HG03520 (cell line): ENCODE results near the gene NOTCH3.

ENCODE experiments used
- ATAC-seq: cut with Tn5 transposase; IDR thresholded peaks from one replicate; pipeline ENCODE4 v1.9.1; 2021; ENCODE audit warnings: mild to moderate bottlenecking, moderate library complexity; ENCODE audit not compliant: unreplicated experiment

NOTCH3 gene

DNA sequence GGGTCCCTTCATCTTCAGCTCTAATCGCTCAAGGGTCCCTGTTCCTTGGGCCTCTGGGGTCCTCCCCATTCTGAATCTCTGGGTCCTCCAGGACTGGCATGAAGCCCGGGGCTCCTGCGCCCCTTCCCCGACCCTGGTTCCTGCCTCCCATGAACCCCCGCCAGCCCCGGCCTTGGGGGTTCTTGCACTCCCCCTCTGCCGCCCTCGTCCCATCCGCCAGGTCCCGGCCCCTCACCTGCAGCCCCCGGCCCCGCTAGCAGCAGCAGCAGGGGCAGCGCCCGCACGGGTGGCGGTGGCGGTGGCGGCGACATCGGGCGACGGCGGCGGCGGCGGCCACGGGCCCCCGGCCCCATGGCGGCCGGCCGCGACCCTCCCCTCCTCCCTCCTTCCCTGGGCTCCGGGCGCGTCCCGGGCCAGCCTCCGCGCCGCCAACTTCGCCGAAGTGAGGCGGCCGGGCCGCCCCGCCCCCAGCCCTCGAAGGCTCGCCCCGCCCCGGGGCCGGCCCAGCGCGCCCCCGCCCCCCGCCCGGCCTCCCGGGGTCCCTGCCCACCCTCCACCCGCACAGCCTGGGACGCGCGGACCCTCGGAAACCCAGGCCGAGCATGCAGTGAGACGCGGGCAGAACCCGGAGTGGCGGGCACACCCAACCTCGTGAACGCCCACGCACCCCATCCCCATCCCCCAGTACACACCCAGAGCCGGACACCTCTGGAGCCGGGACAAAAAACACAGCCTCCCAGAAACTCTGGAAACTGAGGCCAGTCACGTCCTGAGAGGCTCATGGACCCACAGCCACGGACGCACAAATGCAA is at the start of gene NOTCH3:
NOTCH3 (minus strand) TSS at position 443 of the 812 bp plus-strand sequence; CDS start at position 353, 90 bp downstream.
- ATAC-seq = no peak

DNA sequence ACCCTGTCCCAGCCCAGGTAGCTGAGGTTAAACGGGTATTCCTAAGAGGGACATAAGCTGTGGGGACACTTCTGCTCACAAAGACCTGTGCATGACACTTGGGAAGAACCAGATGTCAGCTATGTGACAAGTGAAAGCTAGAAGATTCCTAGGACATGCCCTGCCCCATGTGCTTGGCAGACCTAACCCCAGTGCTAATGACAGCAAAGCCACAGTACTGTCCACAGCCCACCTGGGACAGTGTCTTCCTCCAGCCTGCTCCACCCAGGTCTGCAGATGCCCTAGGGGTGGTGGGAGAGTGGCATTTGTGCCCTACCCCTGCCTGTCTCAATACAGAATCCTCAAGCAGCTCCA is 49.8 kb upstream of the NOTCH3 start:
- no peak for ATAC-seq

DNA sequence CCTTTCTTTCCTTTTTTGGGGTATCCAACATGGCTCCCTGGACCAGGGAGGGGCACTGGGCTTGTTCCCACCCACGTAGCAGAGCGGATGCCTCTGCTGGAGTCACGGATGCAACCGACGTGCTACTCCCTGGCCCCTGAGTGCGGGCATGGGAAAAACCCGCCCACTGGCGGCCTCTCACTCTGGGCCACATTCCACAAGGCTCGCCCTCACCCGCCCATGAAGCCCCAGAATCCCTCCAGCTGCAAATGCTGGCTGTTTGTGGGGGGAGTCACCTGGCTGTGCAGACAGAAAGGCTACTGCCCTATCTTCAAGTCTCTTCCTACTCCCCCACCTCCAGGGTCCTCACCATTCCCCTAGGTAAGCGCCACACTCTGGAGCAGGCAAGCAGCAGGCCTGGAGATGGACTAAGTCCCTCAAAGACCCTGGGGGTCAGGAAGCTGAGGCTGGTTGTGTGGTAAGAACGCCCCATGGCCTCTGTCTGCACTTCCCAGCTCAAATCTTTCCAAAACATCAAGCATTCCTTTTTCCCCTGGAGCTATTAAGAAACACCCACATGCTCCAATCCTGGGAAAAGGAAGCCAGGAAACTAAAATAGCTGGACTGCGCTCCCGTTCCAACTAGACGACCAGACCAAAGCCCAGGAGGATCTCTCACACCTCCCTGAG is 49.3 kb upstream of the NOTCH3 start:
- no peak for ATAC-seq

DNA sequence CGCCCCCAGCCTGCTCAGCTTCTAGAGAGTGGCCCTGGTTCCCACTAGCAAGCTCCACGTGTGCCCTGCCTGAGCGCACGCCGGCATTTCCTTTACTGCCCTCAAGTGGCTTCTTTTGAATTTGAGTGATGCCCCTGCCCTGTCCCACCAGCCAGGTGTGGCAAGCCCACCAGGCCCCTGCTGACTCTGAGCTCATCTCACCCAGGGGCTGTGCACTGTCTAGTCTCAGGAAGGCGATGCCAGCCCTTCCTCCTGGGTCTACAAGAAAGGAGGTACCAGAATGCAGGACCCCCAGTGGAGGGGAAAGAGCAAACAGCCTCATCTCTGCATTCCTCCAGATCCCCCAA is 48.7 kb upstream of the NOTCH3 start:
- ATAC-seq = no peak

DNA sequence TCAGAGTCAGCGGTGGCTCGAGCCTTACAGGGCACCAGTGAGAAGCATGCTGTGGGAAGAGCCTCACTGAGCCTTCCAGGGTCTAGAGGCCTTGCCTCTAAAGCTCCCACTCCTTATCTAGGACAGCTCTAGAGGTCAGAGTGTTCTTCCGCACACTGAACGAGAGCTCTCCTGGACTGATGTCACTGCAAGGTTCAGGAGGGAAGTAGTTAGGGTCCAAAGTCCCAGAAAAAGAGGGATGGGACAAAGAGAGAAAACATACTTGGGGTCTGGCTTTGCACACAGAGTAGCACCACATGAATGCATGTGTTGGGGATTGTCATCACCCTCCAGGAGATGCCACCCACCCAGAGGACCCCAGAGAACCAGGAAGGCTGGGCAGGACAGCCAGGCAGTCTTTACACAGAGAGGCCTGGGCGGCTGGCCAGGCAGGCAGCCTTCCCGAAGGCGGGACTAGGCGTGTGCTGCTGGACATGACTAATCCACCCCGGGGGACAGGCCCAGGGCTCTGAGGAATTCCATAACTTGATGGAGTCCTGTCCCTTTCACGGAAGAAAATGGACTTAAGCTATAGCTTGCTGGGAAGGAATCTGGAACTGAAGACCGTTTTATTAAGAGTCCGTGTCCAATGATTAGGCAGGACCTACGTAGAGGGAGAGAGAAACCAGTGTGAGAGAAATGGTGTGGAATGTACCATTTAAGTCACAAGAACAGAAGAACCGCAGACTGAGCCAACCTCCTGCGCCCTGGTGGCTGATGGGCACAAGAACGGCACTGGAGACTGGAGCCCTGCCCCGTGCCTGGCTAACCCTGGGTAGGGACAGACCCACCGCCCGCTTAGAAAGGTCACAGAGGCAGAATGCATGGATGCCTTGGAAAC is 48.1 kb upstream of the NOTCH3 start:
- ATAC-seq = no peak

DNA sequence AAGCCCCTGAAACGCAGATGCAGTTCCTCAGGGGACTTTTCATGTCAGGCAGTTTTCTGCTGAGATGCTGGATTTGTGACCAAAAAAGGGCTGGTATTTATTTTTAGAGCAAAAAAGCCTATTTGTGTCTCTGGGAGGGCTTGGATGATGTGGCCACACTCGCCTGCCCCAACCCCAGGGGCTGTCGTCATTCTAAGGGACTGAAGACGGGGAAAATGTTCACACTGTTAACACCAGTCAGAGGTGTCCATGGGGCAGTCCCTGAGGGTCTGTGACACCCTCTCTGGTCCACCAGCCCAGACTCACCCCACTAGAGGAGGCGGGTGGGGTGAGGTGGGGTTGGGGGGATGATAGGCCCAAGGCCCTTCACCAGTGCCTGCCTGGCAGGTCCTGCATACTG is 47.3 kb upstream of the NOTCH3 start:
- ATAC-seq = no peak

DNA sequence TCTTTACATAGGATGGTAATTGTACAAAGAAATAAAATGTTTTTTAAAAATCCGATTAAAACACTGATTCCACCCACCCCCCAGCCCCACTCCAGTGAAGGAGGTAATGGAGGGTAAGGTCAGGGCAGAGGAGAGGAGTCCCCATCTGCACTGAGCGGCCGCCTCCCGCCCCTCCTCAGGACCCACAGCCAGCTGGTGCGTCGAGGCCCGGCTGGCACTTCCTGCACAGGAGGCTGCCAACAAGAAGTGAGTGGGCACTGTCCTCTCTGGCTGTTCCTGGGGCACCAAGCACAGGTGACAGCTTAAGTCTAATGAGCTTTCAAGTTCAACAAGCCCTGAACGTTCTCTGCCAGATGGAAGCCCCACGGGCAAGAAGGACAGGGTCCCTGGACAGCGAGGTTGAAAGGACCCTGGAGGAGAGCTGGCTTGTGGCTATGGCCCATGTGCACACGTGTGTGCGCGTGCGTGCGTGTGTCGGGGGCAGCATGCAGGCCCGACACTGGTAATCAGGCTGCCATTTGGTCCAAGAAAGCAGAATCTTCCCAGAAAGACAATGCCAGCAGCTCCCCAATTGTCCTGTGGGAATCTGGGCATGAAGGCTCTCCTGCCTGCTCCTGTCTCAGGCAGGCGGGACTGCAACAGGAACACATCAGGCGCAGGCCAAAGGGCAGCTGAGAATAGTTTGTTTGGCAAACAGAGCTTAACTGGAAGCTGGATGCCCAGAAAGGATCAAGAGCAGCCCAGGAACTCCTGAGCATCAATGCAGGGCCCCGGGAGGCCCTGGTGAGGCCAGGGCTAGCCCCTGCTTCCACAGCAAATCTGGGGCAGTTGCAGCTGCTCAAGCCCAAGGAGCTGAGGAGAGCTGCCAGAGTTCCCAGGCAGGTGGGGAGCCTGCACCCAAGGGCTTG is 46.6 kb upstream of the NOTCH3 start:
- ATAC-seq = no peak

DNA sequence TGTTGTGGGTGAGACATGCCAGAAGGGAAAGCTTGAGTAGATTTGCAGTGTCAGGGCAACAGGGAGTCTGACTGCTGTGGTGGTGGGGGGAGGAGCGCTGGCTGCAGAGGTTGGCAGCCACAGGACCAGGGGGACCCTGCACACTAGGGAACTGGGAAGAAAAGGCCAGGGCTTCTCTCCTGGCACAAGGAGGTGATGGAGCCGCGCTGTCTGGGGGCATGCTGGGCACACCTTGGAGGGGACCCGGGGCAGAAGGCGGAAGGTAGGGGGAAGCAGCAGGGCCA is 45.3 kb upstream of the NOTCH3 start:
- no peak for ATAC-seq

DNA sequence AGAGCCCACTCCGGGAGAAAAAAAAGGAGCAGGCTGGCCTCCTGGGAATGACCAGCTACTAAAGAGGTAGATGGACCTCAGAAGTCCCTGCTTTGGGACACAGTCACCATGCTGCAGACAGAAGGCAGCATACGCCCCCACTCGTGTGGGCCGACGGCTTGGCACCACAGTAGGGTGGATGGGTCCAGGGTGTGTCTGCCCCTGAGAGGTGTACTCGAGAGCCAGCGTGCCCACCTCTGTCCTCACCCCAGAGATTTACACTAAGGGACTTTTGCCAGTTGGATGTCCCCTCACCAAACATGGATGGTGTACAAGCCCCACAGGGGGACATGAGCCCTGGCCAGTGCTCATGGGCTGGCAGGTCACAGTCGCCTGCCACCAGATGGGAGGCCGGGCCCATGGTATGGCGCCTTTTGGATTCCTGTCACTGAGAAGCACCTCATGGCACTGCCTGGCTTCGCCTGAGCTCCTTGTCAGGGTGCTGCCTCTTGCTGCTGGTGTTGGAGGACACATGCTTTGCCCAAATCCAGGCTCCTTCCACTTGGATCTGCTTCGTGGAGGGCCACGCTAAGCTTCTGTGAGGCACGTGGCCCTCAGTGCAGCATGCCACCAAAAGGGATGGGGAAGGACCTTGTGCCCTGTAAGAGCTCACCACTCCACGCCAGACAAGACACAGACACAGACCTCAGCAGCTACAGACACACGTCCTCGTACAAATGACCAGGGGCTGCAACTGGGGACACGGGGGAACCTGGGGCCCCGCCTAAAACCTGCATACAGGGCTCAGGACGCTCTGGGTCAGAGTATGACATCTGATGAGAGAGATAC is 44.8 kb upstream of the NOTCH3 start:
- no peak for ATAC-seq

DNA sequence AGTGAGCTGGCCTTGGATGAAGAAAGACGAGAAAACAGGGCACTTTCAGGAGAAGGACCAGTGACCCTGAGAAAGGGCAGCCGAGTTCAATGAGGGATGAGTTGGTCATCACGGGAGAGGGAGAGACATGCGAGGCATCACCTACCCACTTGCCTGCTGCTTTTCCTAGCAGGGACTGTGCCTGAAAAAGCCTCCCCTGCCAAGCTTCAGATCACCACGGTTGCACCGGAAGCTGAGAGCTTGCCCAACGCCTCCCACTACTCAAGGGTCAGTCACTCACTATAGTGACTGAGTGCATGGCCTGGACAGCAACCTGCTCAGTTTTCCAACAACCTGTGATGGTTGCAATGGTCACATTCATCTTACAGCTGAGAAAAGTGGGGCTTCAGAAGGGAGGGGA is 44.0 kb upstream of the NOTCH3 start:
- ATAC-seq = no peak

DNA sequence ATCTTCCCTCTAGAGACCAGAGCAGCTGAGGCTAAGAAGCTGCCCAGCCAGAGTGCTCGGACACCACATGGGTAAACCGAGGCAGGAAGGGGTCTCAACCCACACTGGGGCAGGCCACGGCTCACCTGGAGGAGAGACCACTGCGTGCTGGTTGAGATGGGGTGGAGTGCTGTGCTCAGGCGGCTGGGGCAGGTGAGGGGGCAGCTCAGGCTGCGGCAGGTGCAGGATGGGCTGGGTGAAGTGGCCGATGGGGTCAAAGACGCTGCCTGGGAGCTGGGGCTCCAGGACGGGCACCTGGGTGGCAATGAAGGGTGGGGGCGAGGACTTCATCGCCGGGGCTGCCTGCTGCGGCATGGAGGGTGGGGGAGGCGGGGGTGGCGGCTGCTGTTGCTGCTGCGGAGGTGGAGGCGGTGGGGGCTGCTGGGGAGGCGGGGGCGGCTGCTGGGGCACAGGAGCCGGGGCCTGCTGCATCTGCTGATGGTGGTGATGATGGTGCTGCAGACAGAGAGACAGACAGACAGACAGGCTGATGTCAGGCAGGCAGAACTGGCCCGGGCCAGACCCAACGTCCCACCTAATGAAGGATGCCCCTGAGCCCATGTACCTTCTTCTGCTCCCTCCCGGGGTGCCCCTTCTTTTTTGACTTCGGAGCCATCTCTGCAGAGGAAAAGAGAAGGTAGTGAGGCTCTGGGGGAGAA is 43.5 kb upstream of the NOTCH3 start:
- ATAC-seq = no peak

DNA sequence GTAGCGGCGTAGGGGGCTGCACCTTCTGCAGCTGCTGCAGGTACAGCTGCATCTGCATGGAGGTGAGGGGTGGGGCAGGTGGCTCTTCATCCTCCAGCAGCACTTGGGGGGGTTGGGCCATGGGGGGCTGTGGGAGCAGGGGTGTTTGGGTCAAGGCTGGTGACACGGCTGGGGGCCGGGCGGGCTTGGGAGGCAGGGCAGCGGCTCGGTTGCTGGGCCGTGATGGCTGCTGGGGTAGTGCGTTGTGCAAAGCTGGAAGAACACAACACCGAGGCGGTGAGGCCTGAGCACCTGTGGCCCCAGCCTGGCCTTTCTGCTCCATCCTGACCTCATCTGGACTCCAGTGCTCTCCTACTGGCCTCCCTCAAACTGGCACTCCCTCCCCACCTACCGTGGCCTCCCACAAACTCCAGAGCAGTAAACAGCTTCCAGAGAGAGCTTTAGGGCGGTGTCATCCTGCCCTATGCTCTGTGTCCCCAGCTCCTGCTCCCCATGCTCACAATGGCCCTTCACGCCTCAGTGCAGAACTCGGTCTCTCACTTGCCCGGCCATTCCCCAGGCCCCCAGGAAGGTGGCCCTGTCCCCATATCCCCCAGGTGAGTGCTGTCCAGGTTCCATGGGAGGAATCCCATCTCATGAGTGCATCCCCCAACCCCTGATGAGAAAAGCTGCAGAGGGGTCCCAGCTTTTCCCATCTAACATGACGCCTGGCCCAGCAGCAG is 42.6 kb upstream of the NOTCH3 start:
- ATAC-seq = no peak

DNA sequence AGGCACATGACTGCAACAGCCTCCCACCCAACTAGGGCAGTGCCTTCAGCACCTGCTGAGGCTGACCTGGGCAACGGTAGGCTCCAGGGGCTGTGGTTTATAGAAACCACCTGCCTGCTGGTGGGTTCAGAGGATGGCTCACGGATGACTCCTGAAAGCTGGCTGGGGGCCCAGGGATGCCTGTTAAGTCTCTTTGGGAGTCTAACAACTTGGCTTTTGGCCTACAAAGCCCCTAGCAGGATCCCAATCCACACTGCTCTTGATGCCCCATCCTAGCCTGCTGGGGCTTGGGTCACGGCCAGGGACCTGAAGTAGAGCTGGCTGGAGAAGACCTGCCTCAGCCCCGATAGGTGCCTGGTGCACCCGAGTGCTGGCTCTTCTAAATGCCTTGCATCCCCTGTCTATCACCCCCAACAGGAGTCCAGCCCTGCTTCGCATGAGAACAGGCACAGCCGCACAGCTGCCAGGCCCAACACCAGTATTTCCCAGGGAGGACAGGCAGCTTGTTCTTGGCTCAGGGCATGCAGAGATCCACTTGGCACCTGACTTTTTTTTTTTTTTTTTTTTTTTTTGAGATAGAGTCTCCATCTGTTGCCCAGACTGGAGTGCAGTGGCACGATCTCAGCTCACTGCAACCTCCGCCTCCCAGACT is 40.6 kb upstream of the NOTCH3 start:
- no peak for ATAC-seq

DNA sequence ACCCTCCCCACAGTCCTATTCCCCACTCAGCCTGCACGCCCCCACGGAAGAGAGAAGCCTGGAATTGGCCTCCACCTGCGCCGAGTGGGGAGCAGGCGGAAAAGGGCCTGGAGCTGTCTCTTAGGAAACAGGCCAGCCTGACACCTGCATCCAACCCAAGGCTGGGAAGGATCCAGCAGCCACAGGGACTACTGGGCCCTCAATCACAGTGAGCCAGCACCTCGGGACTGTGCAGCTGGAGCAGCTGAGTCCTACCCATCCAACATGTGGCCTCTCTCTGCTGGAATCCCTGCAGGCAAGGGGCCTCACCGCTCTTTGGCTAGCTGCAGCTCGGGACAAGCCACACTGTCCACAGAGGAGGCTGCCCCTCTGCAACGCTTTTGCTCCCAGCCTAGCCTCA is 39.7 kb upstream of the NOTCH3 start:
- ATAC-seq = no peak

DNA sequence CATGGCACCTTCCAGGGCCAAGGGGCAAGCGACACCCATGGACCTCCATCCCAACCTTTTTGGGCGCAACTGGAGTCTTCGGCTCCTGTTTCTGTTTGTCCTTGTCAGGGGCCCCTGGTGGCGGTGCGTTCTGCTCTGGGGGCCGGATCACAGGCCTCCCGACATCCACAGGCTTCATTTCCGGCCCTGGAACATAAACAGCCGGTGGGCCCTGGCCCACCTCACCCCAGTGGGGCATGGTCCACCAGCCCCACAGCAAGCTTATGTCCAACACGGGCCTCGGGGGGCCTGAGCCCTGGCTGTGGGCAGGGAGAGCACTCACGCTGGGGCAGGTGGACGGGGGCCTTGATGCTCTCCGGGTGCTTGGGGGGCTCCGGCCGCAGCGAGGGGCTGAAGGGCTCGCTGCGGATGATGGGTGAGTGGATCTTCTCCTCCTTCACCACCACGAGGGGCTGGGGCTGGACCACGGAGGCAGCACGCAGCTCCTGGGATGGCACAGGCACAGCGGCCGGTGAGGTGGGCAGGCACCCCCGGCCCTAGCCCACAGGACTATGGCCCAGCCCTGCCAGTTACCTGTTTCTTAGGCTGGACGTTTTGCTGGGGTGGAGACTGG is 38.6 kb upstream of the NOTCH3 start:
- ATAC-seq = no peak

DNA sequence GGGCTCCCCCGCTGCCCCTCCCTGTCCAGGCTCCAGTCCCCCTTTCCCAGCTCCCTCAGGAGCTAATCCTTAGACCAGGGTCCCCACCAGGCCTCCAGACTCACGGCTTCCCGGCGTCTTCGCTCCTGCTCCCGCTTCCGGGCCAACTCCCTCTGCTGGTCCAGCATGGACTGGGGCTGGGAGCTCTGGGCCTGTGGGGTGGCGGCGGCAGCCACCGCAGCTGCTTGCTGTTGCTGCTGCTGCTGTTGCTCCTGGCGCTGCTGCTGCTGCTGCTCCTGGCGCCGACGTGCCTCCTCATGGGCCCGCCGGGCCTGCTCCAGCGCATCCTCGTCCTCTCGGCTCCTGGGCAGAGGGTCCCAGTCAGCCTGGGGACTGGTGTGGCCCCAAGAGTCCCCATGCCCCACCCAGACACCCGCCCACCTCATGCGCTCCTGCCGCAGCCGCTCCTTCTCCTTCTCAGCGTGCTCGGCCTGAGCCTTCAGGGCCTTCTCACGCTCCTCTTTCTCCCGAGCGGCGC is 37.9 kb upstream of the NOTCH3 start:
- no peak for ATAC-seq

DNA sequence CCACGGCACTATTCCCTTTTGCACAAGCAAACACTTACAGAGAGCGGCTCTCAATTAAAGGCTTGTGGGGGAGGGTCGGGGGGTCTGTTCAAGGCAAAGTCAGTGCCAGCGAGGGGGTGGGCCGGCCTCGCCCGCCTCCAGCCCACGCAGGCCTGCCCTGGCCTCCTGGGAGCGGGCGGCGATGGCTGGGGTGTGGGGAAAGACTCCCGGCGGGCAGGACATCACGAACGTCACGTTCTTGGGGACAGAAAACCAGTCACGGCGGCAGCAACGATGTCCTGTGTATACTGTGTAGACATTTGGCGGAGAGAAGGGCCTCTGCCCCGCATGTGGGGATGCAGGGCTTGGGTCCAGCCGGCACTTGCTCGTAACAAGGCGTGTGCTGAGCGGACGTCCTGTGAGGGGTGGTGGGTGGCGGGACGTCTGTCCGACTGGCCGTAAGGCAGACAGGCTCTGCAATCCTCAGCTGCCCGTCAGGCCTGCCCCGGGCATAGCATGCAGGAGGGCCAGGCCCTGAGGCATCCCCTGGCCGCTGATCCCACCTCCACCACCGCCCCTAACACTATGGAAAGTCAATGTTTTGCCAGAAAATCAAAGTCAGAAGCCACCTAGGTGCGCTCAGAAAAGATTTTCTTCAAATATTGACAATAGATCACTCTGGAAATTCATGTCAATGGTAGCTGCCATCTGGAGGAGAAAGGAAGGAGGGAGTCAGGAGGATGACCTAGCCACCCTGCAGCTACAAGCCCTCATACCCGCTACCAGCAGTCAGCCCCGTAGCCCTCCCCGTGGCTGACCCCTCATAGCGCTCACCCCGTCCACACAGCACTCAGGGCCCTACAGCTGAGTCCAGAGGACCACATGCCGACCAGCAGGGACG is 37.2 kb upstream of the NOTCH3 start:
- no peak for ATAC-seq
